ENCODE data around the gene USP8. TPM values are rescaled to one million over a fixed set of nuclear protein-coding genes. Genes with fewer than 3 reads are reported as not detected.

USP8 gene
- total and polyA plus RNA-seq, 10 of the 15 experiments (the other 5 are each of a cell fraction or from before 2014, with no cell fraction given), result 25.2 to 51.7 (median 36.1) TPM

GRCh38 chr15:50426428-50426827 is 2.2 kb downstream of the USP8 start:
- RAD21 ChIA-PET (ENCODE audit: unreplicated experiment), result no interaction called here

GRCh38 chr15:50431204-50431603 is 7.0 kb downstream of the USP8 start:
- ATAC-seq, result no peak
- Histone ChIP-seq H3K4me3 (no peak overlapping the region), H3K27ac (ENCODE audit: control insufficient read depth, insufficient read depth) (no peak overlapping the region), H2AFZ (ENCODE audit: control insufficient read depth, low read depth, low read length) (no peak overlapping the region), H3K9ac (ENCODE audit: control insufficient read depth, insufficient read depth, low read length) (no peak overlapping the region), H4K20me1 (ENCODE audit: control insufficient read depth, insufficient read depth) (no peaks in the 10 kb centered on the region; the same call in 1 of the 2 replicates), H3K4me1 (ENCODE audit: control insufficient read depth, insufficient read depth, low read length) (no peaks in the 10 kb centered on the region), H3K79me2 (ENCODE audit: control insufficient read depth, insufficient read depth, low read length) (peaks cover 68% of the 10 kb centered on the region), H3K27me3 (replicated peaks in 1 of 2; ENCODE audit: control insufficient read depth in 2 of 2, insufficient read depth in 2 of 2, low read length in 1 of 2) (no peaks in the 10 kb centered on the region), H3K4me2 (ENCODE audit: control insufficient read depth, insufficient read depth) (no peak overlapping the region), H3K36me3 (ENCODE audit: control insufficient read depth in 2 of 2, insufficient read depth in 2 of 2, low read length in 1 of 2) (no peaks in the 10 kb centered on the region), H3K9me3 (replicated peaks; ENCODE audit: control insufficient read depth, insufficient read depth, low read length) (no peaks in the 10 kb centered on the region)
- ChIA-PET RAD21 (ENCODE audit: unreplicated experiment) (interaction anchor here (1.4 kb wide), 1 partner anchor 80 kb away, joined by 3 read pairs; no protein-coding TSS in a partner anchor), CTCF (no interaction called here), SMC1A (ENCODE audit: uncharacterized antibody, unreplicated experiment) (no interaction called here), POLR2A (no interaction called here)
- no peak for DNase-seq (ENCODE audit: low read depth, low spot score)
- no TSS peak for BruUV-seq (replicated peaks)
- WGBS (ENCODE audit: insufficient coverage, insufficient replicate concordance, low lambda C conversion rate, missing lambda C conversion rate), result 100% methylated on average over 1 of the region's 1 CpG
- no peak for FAIRE-seq
- in situ Hi-C loops (cut with MboI), result no loop called here
- TF ChIP-seq BACH1 (IDR thresholded peaks at IDR 0.05; ENCODE audit: borderline replicate concordance), result no peak
- TF ChIP-seq NFIC (IDR thresholded peaks at IDR 0.05; ENCODE audit: low read depth, low read length), result no peak
- no peak for TF ChIP-seq SUPT20H (IDR thresholded peaks at IDR 0.05; ENCODE audit: borderline replicate concordance, control insufficient read depth, low read depth, low read length)
- TF ChIP-seq POLR2AphosphoS5 (IDR thresholded peaks at IDR 0.05; ENCODE audit: low read length), result no peak
- no peak for TF ChIP-seq E2F8 (IDR thresholded peaks at IDR 0.05; ENCODE audit: low read depth, partially characterized antibody)
- intact Hi-C loops (cut with micrococcal nuclease; ENCODE audit: unreplicated experiment), result no loop called here

More at GRCh38 chr15:50426428-50426827, 2.2 kb downstream of the USP8 start:
- H4K20me1 ChIP-seq (ENCODE audit: control insufficient read depth, insufficient read depth), result no peaks in the 10 kb centered on the region; the same call in 1 of the 2 replicates
- 92% methylated on average over 9 of the region's 9 CpGs for WGBS (ENCODE audit: insufficient coverage, insufficient replicate concordance, low lambda C conversion rate, missing lambda C conversion rate)
- FAIRE-seq, result no peak
- H3K4me1 ChIP-seq (ENCODE audit: control insufficient read depth, insufficient read depth, low read length), result peaks cover 5% of the 10 kb centered on the region
- H3K4me3 ChIP-seq, result peak overlapping the region; percentile 33; the same call in 1 of the 2 replicates
- CTCF ChIA-PET, result interaction anchor here (0.6 to 1.1 kb wide), 2 partner anchors 64 to 499 kb away, joined by 3 read pairs; no protein-coding TSS in a partner anchor
- H3K27ac ChIP-seq (ENCODE audit: control insufficient read depth, insufficient read depth), result no peak overlapping the region
- intact Hi-C loops (cut with micrococcal nuclease; ENCODE audit: unreplicated experiment) (no loop called here), in situ Hi-C loops (cut with MboI) (no loop called here)
- no peak overlapping the region for H2AFZ ChIP-seq (ENCODE audit: control insufficient read depth, low read depth, low read length)
- H3K9ac ChIP-seq (ENCODE audit: control insufficient read depth, insufficient read depth, low read length), result no peak overlapping the region
- POLR2A ChIA-PET, result interaction anchor here (0.6 to 0.8 kb wide), 2 partner anchors 10 to 18 kb away, joined by 3 to 7 read pairs; no protein-coding TSS in a partner anchor
- ATAC-seq, result no peak
- H3K9me3 ChIP-seq (replicated peaks; ENCODE audit: control insufficient read depth, insufficient read depth, low read length), result no peaks in the 10 kb centered on the region
- no peaks in the 10 kb centered on the region for H3K27me3 ChIP-seq (replicated peaks in 1 of 2; ENCODE audit: control insufficient read depth in 2 of 2, insufficient read depth in 2 of 2, low read length in 1 of 2)
- BruUV-seq (replicated peaks), result no TSS peak
- no peaks in the 10 kb centered on the region for H3K36me3 ChIP-seq (ENCODE audit: control insufficient read depth in 2 of 2, insufficient read depth in 2 of 2, low read length in 1 of 2)
- H3K4me2 ChIP-seq (ENCODE audit: control insufficient read depth, insufficient read depth), result peak overlapping the region; percentile 36
- H3K79me2 ChIP-seq (ENCODE audit: control insufficient read depth, insufficient read depth, low read length), result peaks cover 62% of the 10 kb centered on the region
- SMC1A ChIA-PET (ENCODE audit: uncharacterized antibody, unreplicated experiment), result interaction anchor here (0.6 to 2.6 kb wide), 3 partner anchors 70 to 177 kb away, joined by 3 to 7 read pairs (median 5); no protein-coding TSS in a partner anchor
- no peak for DNase-seq (ENCODE audit: low read depth, low spot score)
- peak; percentile 24; the same call in 1 of the 2 replicates for TF ChIP-seq MLLT1 (IDR thresholded peaks at IDR 0.05)
- no peak for TF ChIP-seq RUNX3 (IDR thresholded peaks at IDR 0.05; ENCODE audit: low read length)
- no peak for TF ChIP-seq SIX5 (IDR thresholded peaks at IDR 0.05; ENCODE audit: low read depth, low read length, severe bottlenecking)
- TF ChIP-seq MEF2B (IDR thresholded peaks at IDR 0.05; ENCODE audit: partially characterized antibody, poor library complexity, severe bottlenecking), result no peak

All from GM12878 (cell line).